ENCODE results near the gene HHAT.

Gene HHAT

GRCh38 chr1:210532223-210532598 lies 203.5 kb downstream of the HHAT start:
- DNase-seq (ENCODE audit: low read depth in 2 of 2, low spot score in 1 of 2) = no peak

- DNase-seq (ENCODE audit: low read depth in 2 of 2, low spot score in 1 of 2) = no peak
Observed at GRCh38 chr1:210535761-210536160, 207.1 kb downstream of the HHAT start.

DNA sequence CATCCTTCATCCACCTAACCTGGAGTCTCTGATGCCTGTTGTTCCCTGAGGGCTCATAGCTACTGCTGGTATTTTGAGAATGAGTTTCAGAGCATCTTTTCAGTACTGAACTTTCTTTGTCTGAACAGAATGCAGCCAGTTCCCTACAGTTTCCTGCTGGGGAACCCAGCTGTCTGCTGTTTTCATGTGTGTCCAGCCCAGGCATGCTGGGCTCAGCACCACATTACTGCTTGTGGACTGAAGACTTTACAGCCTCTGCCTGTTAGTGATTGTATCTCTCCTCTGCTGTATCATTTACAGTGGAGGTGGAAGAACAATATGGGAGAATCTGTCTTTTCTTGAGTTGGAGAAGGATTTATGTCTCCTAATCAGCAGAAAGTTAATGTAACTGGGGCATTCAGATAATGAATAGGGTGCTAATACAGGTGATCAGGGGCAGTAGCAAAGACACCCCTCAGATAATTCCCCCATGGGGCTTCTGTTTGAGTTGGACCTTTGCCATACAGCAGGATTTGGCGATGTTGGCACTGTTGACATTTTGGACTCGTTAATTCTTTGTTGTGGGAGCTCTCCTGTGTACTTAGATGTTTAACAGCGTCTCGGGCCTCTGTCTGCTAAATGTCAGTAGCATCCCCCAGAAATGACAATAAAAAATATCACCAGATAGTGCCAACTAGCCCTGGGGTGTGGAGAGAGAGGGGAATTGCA lies 207.7 kb downstream of the HHAT start:
- DNase-seq (ENCODE audit: low read depth in 2 of 2, low spot score in 1 of 2) = no peak

GRCh38 chr1:210540288-210540687 lies 211.6 kb downstream of the HHAT start:
- no peak for DNase-seq (ENCODE audit: low read depth in 2 of 2, low spot score in 1 of 2)

DNA sequence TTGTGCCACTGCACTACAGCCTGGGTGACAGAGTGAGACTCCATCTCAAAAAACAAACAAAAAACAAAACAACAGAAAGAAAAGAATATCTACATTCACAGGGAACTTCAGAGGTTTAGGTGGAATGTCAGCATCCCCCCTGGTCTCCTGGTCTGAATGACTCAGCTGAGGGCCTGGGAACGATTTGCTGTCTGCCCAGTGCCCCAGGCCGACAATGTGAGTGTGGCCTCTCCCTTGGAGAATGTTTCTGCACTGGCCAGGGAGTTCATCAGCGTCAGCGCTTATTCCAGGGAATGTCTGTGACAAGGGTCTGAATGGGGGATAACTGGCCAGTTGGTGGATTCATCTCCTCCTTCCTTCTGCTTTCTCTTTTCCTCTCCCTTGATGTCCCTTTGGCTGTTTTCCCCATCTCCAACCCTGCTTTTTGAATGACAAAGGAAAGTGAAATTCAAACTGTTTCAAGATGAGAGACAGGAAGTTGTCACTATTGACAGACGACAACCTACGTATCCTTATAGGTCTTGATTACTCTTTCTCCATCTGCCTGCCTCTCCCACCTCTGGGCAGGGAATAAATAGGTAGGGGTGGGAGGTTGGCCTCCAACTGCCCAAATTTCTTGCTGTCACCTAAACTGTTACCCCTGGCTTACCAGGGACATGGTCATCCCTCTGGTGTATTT lies 213.1 kb downstream of the HHAT start:
- DNase-seq (ENCODE audit: low read depth in 2 of 2, low spot score in 1 of 2) = no peak

- no peak for DNase-seq (ENCODE audit: low read depth in 2 of 2, low spot score in 1 of 2)
Observed at GRCh38 chr1:210551899-210552298, 223.2 kb downstream of the HHAT start.

DNA sequence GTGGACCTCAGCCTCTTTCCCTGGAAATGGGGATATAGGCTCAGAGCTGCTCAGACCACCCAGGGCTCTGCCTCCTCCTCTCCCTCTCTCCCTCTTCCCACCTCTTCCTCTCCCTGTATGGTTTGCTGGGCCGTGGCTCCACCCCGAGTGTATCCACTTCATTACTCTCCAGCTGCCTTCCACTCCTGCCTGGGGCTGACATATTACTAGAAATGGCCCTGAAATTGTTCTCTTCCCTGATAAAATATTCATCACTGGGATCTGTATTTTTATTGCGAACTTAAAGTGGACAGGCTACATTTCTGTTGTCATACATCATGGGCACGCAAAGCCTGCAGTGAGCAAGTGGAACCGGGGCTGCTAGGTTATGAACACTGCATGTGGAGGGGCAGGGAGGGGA lies 225.0 kb downstream of the HHAT start:
- no peak for DNase-seq (ENCODE audit: low read depth in 2 of 2, low spot score in 1 of 2)

DNA sequence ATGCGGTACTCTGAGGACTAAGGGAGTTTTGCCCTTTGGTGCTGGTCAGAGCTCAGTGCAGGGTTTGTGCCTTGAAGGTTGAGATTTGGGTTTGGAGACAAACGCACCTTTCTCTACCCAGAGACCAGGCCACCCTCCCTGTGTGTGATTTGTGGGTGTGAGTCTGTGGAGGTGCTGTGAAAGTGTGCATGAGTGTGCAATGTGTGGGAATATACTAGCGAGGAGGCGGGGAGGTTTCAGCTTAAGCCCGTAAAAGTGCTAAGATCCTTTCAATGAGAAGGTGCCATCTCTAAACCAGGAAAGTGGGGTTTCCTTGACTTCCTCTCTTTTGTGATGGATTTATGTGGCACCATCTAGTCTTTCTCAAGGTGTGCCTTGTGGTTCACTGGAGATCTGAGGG lies 225.7 kb downstream of the HHAT start:
- DNase-seq (ENCODE audit: low read depth in 2 of 2, low spot score in 1 of 2) = no peak

DNA sequence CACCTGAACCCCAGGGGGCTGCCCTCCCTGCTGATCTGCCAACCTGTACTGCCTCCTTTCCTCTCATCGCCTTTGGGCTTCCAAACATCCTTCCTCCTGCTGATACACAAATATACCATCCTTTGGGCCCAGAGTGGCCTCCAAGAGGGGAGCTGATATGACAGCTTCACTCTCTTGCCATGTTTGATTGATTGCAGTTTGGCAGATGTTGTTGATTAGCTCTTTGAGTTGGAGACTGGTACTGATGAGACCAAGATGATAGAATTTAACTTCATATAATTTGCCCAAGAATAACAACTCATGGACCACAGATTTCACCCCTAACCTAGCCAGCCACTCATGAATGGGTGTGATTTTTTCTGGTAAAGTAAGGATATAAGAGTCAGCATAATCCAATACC lies 227.8 kb downstream of the HHAT start:
- no peak for DNase-seq (ENCODE audit: low read depth in 2 of 2, low spot score in 1 of 2)

DNA sequence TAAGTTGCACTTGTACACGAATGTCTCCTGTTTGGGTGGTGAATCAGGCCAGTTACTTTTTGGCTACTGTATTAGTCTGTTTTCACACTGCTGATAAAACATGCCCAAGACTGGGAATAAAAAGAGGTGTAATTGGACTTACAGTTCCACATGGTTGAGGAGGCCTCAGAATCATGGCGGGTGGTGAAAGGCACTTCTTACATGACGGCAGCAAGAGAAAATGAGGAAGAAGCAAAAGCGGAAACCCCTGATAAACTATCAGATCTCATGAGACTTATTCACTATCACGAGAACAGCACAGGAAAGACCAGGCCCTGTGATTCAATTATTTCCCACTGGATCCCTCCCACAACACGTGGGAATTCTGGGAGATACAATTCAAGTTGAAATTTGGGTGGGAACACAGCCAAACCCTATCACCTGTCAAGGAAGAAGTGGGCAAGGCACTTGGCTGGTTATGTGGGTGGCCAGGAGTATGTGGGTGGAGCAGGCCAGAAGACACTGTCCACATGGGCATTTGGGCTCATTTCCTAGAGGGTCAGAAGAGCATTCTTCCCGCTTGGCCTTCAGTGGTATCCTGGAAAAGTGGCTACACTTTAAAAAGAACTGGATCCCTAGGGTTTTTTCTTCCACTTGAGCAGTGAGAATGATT lies 228.8 kb downstream of the HHAT start:
- DNase-seq (ENCODE audit: low read depth in 2 of 2, low spot score in 1 of 2) = no peak

GRCh38 chr1:210558302-210558701 lies 229.6 kb downstream of the HHAT start:
- DNase-seq (ENCODE audit: low read depth in 2 of 2, low spot score in 1 of 2) = no peak

GRCh38 chr1:210565306-210565705 lies 236.6 kb downstream of the HHAT start:
- DNase-seq (ENCODE audit: low read depth in 2 of 2, low spot score in 1 of 2) = no peak

DNA sequence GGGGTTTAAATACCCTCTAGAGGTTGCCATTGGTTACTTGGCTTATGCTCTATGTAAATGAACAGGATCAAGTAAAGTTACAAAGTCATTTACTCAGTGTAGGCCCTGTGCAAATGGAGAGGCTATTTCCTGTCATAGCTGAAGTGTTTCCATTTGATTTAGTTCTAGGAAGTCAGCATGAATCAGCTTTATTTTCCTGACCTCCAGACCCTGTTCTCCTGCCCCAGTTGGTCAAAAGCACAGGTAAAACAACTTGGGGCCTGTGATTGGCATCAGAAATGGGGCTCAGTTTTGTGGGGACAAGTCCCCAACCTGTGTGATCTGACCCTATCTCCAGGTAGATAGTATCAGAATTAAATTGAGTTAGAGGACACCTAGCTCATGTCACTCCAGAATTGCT lies 239.9 kb downstream of the HHAT start:
- no peak for DNase-seq (ENCODE audit: low read depth in 2 of 2, low spot score in 1 of 2)

- DNase-seq (ENCODE audit: low read depth in 2 of 2, low spot score in 1 of 2) = no peak
Observed at GRCh38 chr1:210570116-210570515, 241.4 kb downstream of the HHAT start.

DNA sequence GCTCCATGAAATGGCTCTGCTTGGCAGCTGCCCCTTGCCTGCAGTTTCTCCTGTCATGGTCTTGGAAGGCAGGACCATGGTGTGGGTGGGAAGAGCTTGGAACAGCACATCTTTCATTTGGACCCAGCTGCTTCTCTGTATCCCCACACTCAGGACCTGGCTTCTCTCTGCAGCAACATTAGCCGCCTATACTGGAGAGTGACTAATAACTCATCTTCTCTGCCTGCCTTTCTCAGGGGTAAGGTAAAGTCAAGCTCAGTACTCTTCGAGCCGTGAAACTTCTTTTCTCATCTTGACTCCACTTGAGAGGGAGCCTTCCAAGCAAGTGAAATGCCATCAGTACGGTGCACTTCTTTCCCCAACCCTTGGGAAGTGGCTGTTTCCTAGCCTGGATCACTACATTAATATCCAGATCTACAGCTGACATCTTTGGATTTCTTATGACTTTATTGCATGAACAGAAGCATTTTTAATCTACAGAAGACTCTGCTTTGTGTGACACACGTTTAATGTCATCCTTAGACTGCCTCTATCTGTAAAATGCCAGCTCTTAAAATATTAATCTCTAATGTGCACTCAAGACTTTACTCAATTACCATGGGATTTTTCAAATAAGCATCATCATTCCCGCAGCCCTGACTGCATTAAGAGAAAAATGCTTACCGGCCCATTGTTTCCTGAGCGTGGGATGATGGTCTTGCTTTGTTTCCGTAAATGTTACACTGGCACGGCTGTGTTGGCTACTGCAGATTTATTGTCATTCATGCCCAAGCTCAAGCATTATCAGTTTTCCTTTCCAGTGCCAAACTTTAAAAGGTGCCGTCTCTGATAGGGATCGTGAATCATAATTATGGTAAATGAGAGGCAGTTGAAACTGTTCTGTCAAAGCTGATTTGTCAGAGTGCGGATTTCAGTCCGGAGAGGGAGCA lies 242.9 kb downstream of the HHAT start:
- no peak for DNase-seq (ENCODE audit: low read depth in 2 of 2, low spot score in 1 of 2)

DNA sequence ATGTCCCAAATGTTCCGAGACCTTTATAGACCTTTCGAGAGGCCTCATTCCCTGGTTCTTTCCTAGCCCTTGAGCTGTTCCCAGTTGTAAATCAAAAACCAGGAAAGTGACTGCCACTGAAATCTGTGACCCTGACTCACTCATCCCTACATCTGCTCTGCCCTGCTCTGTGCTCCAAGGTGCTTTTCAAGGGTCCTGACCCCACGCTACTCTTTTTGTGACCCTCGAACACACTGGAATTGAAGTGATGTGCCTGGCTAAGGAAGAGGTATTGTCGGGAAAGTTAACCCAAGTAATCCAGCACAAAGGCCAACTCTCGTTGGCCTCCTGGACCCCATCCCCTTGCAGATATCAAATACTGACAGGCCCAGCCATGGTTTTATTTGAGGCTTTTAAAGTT lies 244.4 kb downstream of the HHAT start:
- DNase-seq (ENCODE audit: low read depth in 2 of 2, low spot score in 1 of 2) = no peak

DNA sequence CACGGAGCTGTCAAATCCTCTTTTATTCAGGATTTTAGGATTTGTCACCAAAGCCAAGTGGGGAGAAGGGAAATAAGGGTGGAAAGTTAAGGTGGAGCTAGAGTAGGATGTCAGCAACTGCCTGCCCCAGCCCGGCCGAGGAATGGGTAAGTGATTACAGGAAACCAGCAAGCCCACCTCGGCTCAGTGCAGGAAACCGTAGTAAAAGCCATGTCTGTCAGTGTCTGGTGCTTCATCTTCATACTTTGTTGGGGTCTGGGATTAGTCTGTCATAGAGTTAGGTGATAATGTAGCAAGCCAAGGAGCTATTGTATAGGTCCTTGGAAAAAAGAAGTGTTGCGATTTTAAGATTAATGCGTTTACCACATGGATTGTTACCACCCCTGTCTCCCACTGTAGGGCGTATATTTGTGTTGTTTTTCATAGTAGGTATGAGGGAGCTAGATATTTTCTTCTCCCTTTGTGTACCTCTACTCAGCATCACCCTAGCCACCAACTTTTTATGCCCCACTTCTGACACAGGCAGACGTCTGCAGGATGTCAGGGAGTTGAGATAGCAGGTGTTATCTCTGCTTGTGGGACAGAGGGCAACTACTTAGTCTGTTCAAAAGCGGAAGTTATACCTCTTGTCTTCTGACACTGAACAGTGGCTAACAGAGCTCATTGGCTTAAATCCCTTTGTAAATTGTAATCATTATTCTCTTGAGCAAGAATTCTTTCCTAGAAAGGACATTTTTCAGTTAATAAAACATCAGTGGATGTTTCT lies 253.7 kb downstream of the HHAT start:
- no peak for DNase-seq (ENCODE audit: low read depth in 2 of 2, low spot score in 1 of 2)

DNA sequence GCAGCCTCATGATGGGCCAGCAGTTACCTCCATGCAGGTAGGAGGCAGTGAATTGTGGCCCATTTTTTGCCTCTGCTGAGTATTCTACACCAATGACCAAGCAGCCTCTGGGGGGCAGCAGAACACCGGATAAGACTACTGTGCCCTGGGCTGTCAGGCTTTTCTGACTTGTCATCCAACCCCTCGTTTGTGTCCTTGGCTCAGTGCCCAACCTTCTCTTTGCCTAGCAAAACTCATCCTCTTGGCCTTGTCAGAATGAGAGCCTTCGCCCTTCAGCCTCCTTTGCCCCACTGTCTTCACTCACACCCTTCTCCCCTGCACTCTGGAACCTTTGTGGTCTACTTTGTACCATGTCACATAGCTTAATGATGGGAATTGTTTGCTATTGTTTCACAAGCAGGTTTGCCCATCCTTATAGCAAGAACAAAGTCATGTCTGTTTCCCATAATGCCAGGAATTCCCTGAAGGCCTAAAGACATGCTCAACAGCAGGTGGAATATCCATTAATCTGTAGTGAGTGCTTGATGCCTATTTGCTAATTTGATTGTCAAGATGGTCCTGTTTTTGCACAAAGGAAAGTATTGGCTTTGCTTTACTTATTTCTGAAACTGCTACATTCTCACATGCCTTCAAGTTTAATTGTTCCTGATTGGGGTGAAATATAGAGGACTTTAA lies 255.9 kb downstream of the HHAT start:
- peak; percentile 14 to 21 for DNase-seq (ENCODE audit: low read depth in 2 of 2, low spot score in 1 of 2)

- no peak for DNase-seq (ENCODE audit: low read depth in 2 of 2, low spot score in 1 of 2)
Observed at GRCh38 chr1:210586771-210587170, 258.1 kb downstream of the HHAT start.

DNA sequence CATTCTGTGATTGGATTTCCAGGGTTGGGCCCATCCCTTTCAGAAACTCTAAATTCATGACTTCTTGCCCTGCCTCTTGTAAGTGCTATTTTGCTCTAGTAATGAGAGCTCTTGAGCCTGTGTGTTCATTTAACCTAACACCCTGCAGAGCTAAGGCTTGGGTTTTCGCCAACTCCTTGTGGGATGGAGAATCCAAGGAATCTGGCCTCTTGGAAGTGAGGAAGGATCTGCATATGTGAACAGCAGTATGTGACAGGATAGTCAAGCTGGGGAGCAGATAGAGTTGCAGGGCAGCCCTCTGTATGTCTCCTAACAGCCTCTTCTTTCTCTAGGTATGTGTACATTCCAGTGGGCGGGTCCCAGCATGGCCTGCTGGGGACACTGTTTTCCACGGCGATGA lies 258.9 kb downstream of the HHAT start:
- DNase-seq (ENCODE audit: low read depth in 2 of 2, low spot score in 1 of 2) = no peak

Data from stimulated activated CD8-positive, alpha-beta memory T cell treated with anti-CD3 and anti-CD28 coated beads, Interleukin-4, amount 100 ng/mL, for 4 hours (primary cell).